GM23338 (cell line): Measurements from ENCODE around the gene UBLCP1. TPM values are rescaled to one million over a fixed set of nuclear protein-coding genes. Genes with fewer than 3 reads are reported as not detected.

ENCODE experiments used
- ATAC-seq: fragments of 200-7000 bp; cut with Tn5 transposase; 3 replicates; pipeline ENCODE4 v1.9.1; 2020
- DNase-seq: peaks from one replicate; pipeline ENCODE4 v3.0.0-alpha.2; 2015; ENCODE audit warnings: low spot score
- H2AFZ ChIP-seq: fragments of 200-600 bp; sonication (generic); 2 replicates; pipeline ENCODE4 v1.8.0; 2016; ENCODE audit warnings: antibody characterized with exemption, mild to moderate bottlenecking, moderate library complexity
- H3F3A ChIP-seq: fragments of 200-600 bp; sonication (generic); replicated peaks from 2 replicates; pipeline ENCODE4 v1.8.0; 2017; ENCODE audit warnings: antibody characterized with exemption, mixed run types, low read depth
- H3K27ac ChIP-seq: fragments of 200-600 bp; sonication (generic); 2 replicates; pipeline ENCODE4 v1.6.1; 2016; ENCODE audit warnings: low read depth
- H3K27me3 ChIP-seq: fragments of 200-600 bp; sonication (generic); 2 replicates; pipeline ENCODE4 v1.8.0; 2016; ENCODE audit warnings: mild to moderate bottlenecking, mixed run types, moderate library complexity; ENCODE audit not compliant: insufficient read depth
- H3K36me3 ChIP-seq: fragments of 200-600 bp; sonication (generic); 2 replicates; pipeline ENCODE4 v1.8.0; 2016; ENCODE audit warnings: mild to moderate bottlenecking; ENCODE audit not compliant: insufficient read depth
- H3K4me1 ChIP-seq: fragments of 200-600 bp; sonication (generic); 2 replicates; pipeline ENCODE4 v1.8.0; 2016; ENCODE audit warnings: mild to moderate bottlenecking, moderate library complexity; ENCODE audit not compliant: insufficient read depth
- H3K4me2 ChIP-seq: fragments of 200-600 bp; sonication (generic); 2 replicates; pipeline ENCODE4 v1.7.1; 2017; ENCODE audit warnings: mixed run types
- H3K4me3 ChIP-seq: fragments of 200-600 bp; sonication (generic); 2 replicates; pipeline ENCODE4 v1.6.1; 2016; ENCODE audit warnings: mixed run types
- H3K79me2 ChIP-seq: fragments of 200-600 bp; sonication (generic); replicated peaks from 2 replicates; pipeline ENCODE4 v1.8.0; 2017; ENCODE audit warnings: mild to moderate bottlenecking; ENCODE audit not compliant: insufficient read depth
- H3K9me2 ChIP-seq: fragments of 200-600 bp; sonication (generic); 2 replicates; pipeline ENCODE4 v1.8.0; 2017; ENCODE audit not compliant: insufficient read depth
- H4K20me1 ChIP-seq: fragments of 200-600 bp; sonication (generic); replicated peaks from 2 replicates; pipeline ENCODE4 v1.8.0; 2017; ENCODE audit warnings: mild to moderate bottlenecking; ENCODE audit not compliant: insufficient read depth
- H3K27ac Mint-ChIP-seq: 2 replicates; pipeline ENCODE4 v1.8.0; 2020; ENCODE audit warnings: inconsistent platforms, mild to moderate bottlenecking, moderate library complexity, mixed read lengths
- H3K27me3 Mint-ChIP-seq: 3 replicates; pipeline ENCODE4 v1.8.0; 2022; ENCODE audit warnings: low read depth, mild to moderate bottlenecking, moderate library complexity, mixed read lengths, inconsistent platforms; ENCODE audit not compliant: insufficient read depth, poor library complexity
- H3K36me3 Mint-ChIP-seq: 3 replicates; pipeline ENCODE4 v1.8.0; 2021; ENCODE audit warnings: low read depth, mild to moderate bottlenecking, inconsistent platforms, moderate library complexity, mixed read lengths
- H3K4me1 Mint-ChIP-seq: 3 replicates; pipeline ENCODE4 v1.8.0; 2020; ENCODE audit warnings: mild to moderate bottlenecking, inconsistent platforms, mixed read lengths
- H3K4me3 Mint-ChIP-seq: 3 replicates; pipeline ENCODE4 v1.8.0; 2021; ENCODE audit warnings: moderate library complexity, mild to moderate bottlenecking, inconsistent platforms, mixed read lengths
- H3K9me3 Mint-ChIP-seq: 3 replicates; pipeline ENCODE4 v1.8.0; 2020; ENCODE audit warnings: moderate library complexity, mild to moderate bottlenecking, inconsistent platforms, mixed read lengths
- CREB1 ChIP-seq: fragments of 250-450 bp; sonication (Bioruptor Pico); IDR thresholded peaks from 2 replicates; pipeline ENCODE4 v1.5.0; 2020; ENCODE audit warnings: low read depth, mild to moderate bottlenecking, moderate library complexity
- CTCF ChIP-seq, 2 experiments: fragments of 200-600 bp in 1 of 2; sonication (generic) in 1 of 2; conservative IDR thresholded peaks; 2 replicates each; pipeline versions ENCODE4 v1.5.1 to v1.6.1; 2016 to 2017; ENCODE audit warnings: antibody characterized with exemption in 2 of 2, low read depth in 2 of 2, mild to moderate bottlenecking in 2 of 2, moderate library complexity in 1 of 2
- EZH2 ChIP-seq: fragments of 200-600 bp; sonication (generic); IDR thresholded peaks from one replicate; pipeline ENCODE4 v1.8.0; 2017; ENCODE audit warnings: antibody characterized with exemption, mild to moderate bottlenecking, low read depth; ENCODE audit not compliant: unreplicated experiment
- EZH2phosphoT487 ChIP-seq: fragments of 200-600 bp; sonication (generic); IDR thresholded peaks from one replicate; pipeline ENCODE4 v1.8.1; 2018; ENCODE audit warnings: antibody characterized with exemption; ENCODE audit not compliant: unreplicated experiment
- JUNB ChIP-seq: IDR thresholded peaks from one replicate; pipeline ENCODE4 v1.6.1; 2016; ENCODE audit warnings: antibody characterized with exemption; ENCODE audit not compliant: unreplicated experiment
- NANOG ChIP-seq: IDR thresholded peaks from 2 replicates; pipeline ENCODE4 v1.6.1; 2016; ENCODE audit warnings: antibody characterized with exemption, borderline replicate concordance
- POLR2AphosphoS5 ChIP-seq: IDR thresholded peaks from 2 replicates; pipeline ENCODE4 v1.6.1; 2016; ENCODE audit warnings: antibody characterized with exemption, low read depth
- ZNF331 ChIP-seq: fragments of 250-450 bp; sonication (Bioruptor Pico); IDR thresholded peaks from 2 replicates; pipeline ENCODE4 v1.5.0; 2020; ENCODE audit warnings: low read depth, mild to moderate bottlenecking, moderate library complexity
- ZNF462 ChIP-seq: fragments of 250-450 bp; sonication (Bioruptor Pico); IDR thresholded peaks from 2 replicates; pipeline ENCODE4 v1.5.0; 2020; ENCODE audit warnings: mild to moderate bottlenecking, moderate library complexity
- polyA plus RNA-seq: library from polyadenylated mRNA; unstranded; fragments of >200 nt; fragmentation: Nextera tagmentation; extraction: Ambion mirVana; gene quantifications from 2 replicates; pipeline ENCODE4 v1.2.1, GENCODE V29; 2016
- total RNA-seq: library from RNA; depleted of rRNA; stranded (reverse); fragments of >200 nt; shearing (Covaris generic); gene quantifications from 2 replicates; pipeline ENCODE4 v1.2.3, GENCODE V29; 2014
- TF ChIP-seq, protein P1 (sequence below): IDR thresholded peaks from one replicate; pipeline ENCODE4 v1.6.1; 2018; ENCODE audit warnings: antibody characterized with exemption; ENCODE audit not compliant: unreplicated experiment

UBLCP1 gene
- total and polyA plus RNA-seq, 2 experiments from 2014 or later, result 45.0 to 56.1 TPM

DNA sequence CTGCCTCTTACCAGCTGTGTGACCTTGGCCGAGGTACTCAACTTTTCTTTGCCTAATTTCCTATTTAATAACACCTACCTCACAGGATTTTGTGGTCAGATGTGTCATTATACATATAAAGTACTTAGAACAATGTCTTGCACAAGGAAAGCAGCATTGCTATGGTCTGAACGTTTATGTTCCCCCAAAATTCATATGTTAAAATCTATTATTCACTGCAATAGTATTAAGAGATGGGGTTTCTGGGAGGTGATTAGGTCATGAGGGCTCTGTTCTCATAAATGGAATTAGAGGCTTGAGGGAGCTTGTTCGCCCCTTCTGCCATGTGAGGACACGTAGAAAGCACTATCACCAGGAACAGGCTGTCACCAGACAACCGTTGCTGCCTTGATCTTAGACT, 42.9 kb upstream of the UBLCP1 start:
- H3K4me2 ChIP-seq, result no peak overlapping the region
- H3K9me2 ChIP-seq, result no peaks in the 10 kb centered on the region
- ATAC-seq (no peak), DNase-seq (no peak)
- Mint-ChIP-seq H3K27me3 (peaks cover 8% of the 10 kb centered on the region), H3K9me3 (no peaks in the 10 kb centered on the region), H3K4me3 (no peak overlapping the region), H3K27ac (no peak overlapping the region), H3K36me3 (no peaks in the 10 kb centered on the region), H3K4me1 (no peaks in the 10 kb centered on the region)
- TF ChIP-seq EZH2phosphoT487, result no peak
- TF ChIP-seq JUNB, result no peak
- TF ChIP-seq ZNF331 (CRISPR knock-in tag), result no peak
- TF ChIP-seq CREB1 (CRISPR knock-in tag), result no peak
- no peak for TF ChIP-seq EZH2
- no peak for TF ChIP-seq CTCF (conservative IDR thresholded peaks at IDR 0.05; ENCODE audit: low read depth in 2 of 2)
- H3F3A ChIP-seq, result no peaks in the 10 kb centered on the region
- peaks cover 24% of the 10 kb centered on the region for H3K27me3 ChIP-seq
- no peak overlapping the region for H3K27ac ChIP-seq
- H4K20me1 ChIP-seq, result no peaks in the 10 kb centered on the region
- H3K4me1 ChIP-seq, result no peaks in the 10 kb centered on the region
- no peak overlapping the region for H2AFZ ChIP-seq
- H3K79me2 ChIP-seq, result no peaks in the 10 kb centered on the region
- no peak overlapping the region for H3K4me3 ChIP-seq
- no peaks in the 10 kb centered on the region for H3K36me3 ChIP-seq

- Histone ChIP-seq H3K27ac (no peak overlapping the region), H2AFZ (no peak overlapping the region), H3K4me3 (no peak overlapping the region), H4K20me1 (no peaks in the 10 kb centered on the region; the same call in 1 of the 2 replicates), H3K36me3 (no peaks in the 10 kb centered on the region), H3K4me1 (peaks cover 2% of the 10 kb centered on the region), H3K4me2 (no peak overlapping the region), H3K9me2 (no peaks in the 10 kb centered on the region), H3K79me2 (no peaks in the 10 kb centered on the region), H3K27me3 (peaks cover 57% of the 10 kb centered on the region), H3F3A (no peaks in the 10 kb centered on the region)
- Mint-ChIP-seq H3K27ac (no peak overlapping the region), H3K9me3 (no peaks in the 10 kb centered on the region; the same call in 2 of the 3 replicates), H3K27me3 (peaks cover 35% of the 10 kb centered on the region), H3K4me1 (peaks cover 5% of the 10 kb centered on the region; the same call in 2 of the 3 replicates), H3K4me3 (no peak overlapping the region), H3K36me3 (no peaks in the 10 kb centered on the region)
- no peak for ATAC-seq
- no peak for DNase-seq
- TF ChIP-seq POLR2AphosphoS5 (no peak), ZNF462 (CRISPR knock-in tag) (no peak), NANOG (no peak), ZNF331 (CRISPR knock-in tag) (no peak), CREB1 (CRISPR knock-in tag) (no peak), JUNB (no peak)
- TF ChIP-seq, protein P1, sequence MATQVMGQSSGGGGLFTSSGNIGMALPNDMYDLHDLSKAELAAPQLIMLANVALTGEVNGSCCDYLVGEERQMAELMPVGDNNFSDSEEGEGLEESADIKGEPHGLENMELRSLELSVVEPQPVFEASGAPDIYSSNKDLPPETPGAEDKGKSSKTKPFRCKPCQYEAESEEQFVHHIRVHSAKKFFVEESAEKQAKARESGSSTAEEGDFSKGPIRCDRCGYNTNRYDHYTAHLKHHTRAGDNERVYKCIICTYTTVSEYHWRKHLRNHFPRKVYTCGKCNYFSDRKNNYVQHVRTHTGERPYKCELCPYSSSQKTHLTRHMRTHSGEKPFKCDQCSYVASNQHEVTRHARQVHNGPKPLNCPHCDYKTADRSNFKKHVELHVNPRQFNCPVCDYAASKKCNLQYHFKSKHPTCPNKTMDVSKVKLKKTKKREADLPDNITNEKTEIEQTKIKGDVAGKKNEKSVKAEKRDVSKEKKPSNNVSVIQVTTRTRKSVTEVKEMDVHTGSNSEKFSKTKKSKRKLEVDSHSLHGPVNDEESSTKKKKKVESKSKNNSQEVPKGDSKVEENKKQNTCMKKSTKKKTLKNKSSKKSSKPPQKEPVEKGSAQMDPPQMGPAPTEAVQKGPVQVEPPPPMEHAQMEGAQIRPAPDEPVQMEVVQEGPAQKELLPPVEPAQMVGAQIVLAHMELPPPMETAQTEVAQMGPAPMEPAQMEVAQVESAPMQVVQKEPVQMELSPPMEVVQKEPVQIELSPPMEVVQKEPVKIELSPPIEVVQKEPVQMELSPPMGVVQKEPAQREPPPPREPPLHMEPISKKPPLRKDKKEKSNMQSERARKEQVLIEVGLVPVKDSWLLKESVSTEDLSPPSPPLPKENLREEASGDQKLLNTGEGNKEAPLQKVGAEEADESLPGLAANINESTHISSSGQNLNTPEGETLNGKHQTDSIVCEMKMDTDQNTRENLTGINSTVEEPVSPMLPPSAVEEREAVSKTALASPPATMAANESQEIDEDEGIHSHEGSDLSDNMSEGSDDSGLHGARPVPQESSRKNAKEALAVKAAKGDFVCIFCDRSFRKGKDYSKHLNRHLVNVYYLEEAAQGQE, result no peak
Observed at GRCh38 chr5:159223469-159223868, 39.6 kb upstream of the UBLCP1 start.
